Transverse colon (tissue), 4 donors: Measurements from ENCODE around the gene GCN1. TPM values are rescaled to one million over a fixed set of nuclear protein-coding genes. Genes with fewer than 3 reads are reported as not detected.

ENCODE experiments used
- DNase-seq: peaks from one replicate; pipeline ENCODE4 v3.0.0-alpha.2; 2019
- H3K27ac ChIP-seq, 4 donors: fragments of 200-600 bp; sonication (generic); 2 replicates each; pipeline ENCODE4 v1.5.1; 2016 to 2018; ENCODE audit warnings: inconsistent platforms in 4 of 4
- H3K27me3 ChIP-seq: fragments of 200-600 bp; sonication (generic); 2 replicates; pipeline ENCODE4 v1.5.1; 2017; ENCODE audit warnings: inconsistent platforms
- H3K36me3 ChIP-seq, 4 donors: fragments of 200-600 bp; sonication (generic); 2 replicates each; pipeline ENCODE4 v1.5.1; 2017 to 2019; ENCODE audit warnings: inconsistent platforms in 4 of 4
- H3K4me1 ChIP-seq, 4 donors: fragments of 200-600 bp; sonication (generic); 2 replicates each; pipeline ENCODE4 v1.5.1; 2017 to 2020; ENCODE audit warnings: inconsistent platforms in 4 of 4
- H3K4me3 ChIP-seq, 4 donors: fragments of 200-600 bp; sonication (generic); 1 replicate in 1 of 4; 2 replicates in 3 of 4; pipeline versions ENCODE4 v1.5.1 to v1.6.1; 2017 to 2019; ENCODE audit warnings: inconsistent platforms in 4 of 4
- H3K9me3 ChIP-seq, 2 donors: fragments of 200-600 bp; sonication (generic); 2 replicates each; pipeline ENCODE4 v1.5.1; 2017 to 2019; ENCODE audit warnings: inconsistent platforms in 2 of 2
- CTCF ChIP-seq, 5 experiments: fragments of 200-600 bp in 3 of 5; fragments of 450-650 bp in 2 of 5; sonication (generic) in 3 of 5; IDR thresholded peaks; 1 replicate in 2 of 5; 2 replicates in 3 of 5; pipeline ENCODE4 v1.5.1; 2016 to 2017; ENCODE audit warnings: antibody characterized with exemption in 5 of 5, inconsistent platforms in 3 of 5, mild to moderate bottlenecking in 2 of 5, moderate library complexity in 1 of 5
- EP300 ChIP-seq: sonication (generic); formaldehyde crosslinking; IDR thresholded peaks from one replicate; pipeline ENCODE4 v1.6.1; 2017; ENCODE audit warnings: antibody characterized with exemption, low read depth
- POLR2A ChIP-seq: fragments of 450-650 bp; IDR thresholded peaks from one replicate; pipeline ENCODE4 v1.6.1; 2016; ENCODE audit warnings: antibody characterized with exemption, mild to moderate bottlenecking, moderate library complexity
- POLR2AphosphoS5 ChIP-seq, 3 donors: sonication (generic); formaldehyde crosslinking; IDR thresholded peaks; one replicate each; pipeline ENCODE4 v1.6.1; 2016; ENCODE audit warnings: antibody characterized with exemption in 3 of 3
- WGBS, 2 donors: methylation state at CpG; one replicate each; pipeline ENCODE4 v1.1.5; 2018; ENCODE audit warnings: low coverage in 1 of 2; 5-methylcytosine and 5-hydroxymethylcytosine counted together
- in situ Hi-C, 4 donors: fragments of 200-750 bp; cut with MboI; loops; one replicate each; pipeline versions ENCODE4 v1.15.0 to v1.15.1; 2017; ENCODE audit warnings: low sequenced_read_pairs in 3 of 4, low pct_ligation_motif_present in 1 of 4, low pct_unique_long_range_greater_than_20kb in 1 of 4
- intact Hi-C: fragments of 100-400 bp; cut with DNase I; formaldehyde crosslinking; loops from one replicate; pipeline ENCODE4 v1.15.1; 2023; ENCODE audit warnings: low total_unique reads
- total RNA-seq, 4 donors: library from RNA; depleted of rRNA; stranded (reverse); fragments of >200 nt; gene quantifications; one replicate each; pipeline ENCODE4 v1.1.0, GENCODE V29; 2016

The GCN1 gene
- total RNA-seq, 4 donors from 2014 or later, result 70.0 to 141 (median 107) TPM

DNA sequence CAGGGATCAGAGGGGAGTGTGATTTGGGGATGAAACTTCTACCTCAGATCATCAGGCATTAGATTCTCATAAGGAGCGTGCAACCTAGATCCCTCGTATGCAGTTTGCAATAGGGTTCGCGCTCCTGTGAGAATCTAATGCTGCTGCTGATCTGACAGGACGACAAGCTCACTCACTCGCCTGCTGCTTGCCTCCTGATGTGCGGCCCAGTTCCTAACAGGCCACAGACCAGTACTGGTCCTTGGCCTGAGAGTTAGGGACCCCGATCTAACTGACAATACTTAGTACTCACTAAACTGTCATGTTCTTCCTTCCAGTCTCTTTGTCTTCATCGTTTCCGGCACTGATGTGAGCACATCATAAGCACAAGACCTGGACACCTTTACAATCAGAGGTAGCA, 11.7 kb upstream of the GCN1 start:
- WGBS, 2 donors, result 98 to 100% methylated on average over 3 to 10 of the region's 10 CpGs
- no peak overlapping the region for H3K27ac ChIP-seq
- no peaks in the 10 kb centered on the region for H3K9me3 ChIP-seq
- no peak for DNase-seq
- no peaks in the 10 kb centered on the region for H3K36me3 ChIP-seq
- intact Hi-C loops, result no loop called here
- peaks cover 0 to 11% (median 5%) of the 10 kb centered on the region in 4 donors for H3K4me1 ChIP-seq
- H3K27me3 ChIP-seq, result no peaks in the 10 kb centered on the region
- in situ Hi-C loops, result no loop called here
- no peak overlapping the region for H3K4me3 ChIP-seq
- TF ChIP-seq CTCF (IDR thresholded peaks at IDR 0.05), result no peak
- TF ChIP-seq POLR2AphosphoS5 (IDR thresholded peaks at IDR 0.05), result no peak
- no peak for TF ChIP-seq POLR2A
- no peak for TF ChIP-seq EP300

DNA sequence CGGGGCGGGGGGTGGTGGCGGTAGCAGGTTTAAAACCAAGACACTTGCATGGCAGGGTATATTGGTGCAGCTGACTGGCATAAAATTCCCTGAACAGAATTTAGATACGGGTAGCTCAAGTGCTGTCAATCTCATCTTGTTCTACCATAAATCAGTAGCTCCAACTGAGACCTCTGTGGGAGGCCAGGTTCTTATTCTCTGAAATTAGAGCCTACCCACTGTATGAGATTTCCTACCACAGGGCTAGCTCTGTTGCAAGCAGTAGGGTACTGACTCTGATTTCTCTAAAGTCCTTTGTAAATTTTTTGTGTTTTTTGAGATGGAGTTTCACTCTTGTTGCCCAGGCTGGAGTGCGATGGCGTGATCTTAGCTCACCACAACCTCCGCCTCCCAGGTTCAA, 9.7 kb upstream of the GCN1 start:
- TF ChIP-seq POLR2A (no peak), EP300 (no peak), CTCF (IDR thresholded peaks at IDR 0.05) (no peak), POLR2AphosphoS5 (IDR thresholded peaks at IDR 0.05) (no peak)
- no peaks in the 10 kb centered on the region for H3K9me3 ChIP-seq
- H3K4me1 ChIP-seq, result peaks cover 9 to 16% (median 12%) of the 10 kb centered on the region in 4 donors
- no peaks in the 10 kb centered on the region for H3K27me3 ChIP-seq
- 84 to 90% methylated on average over 4 to 7 of the region's 7 CpGs for WGBS, 2 donors
- DNase-seq, result no peak
- in situ Hi-C loops, result no loop called here
- H3K27ac ChIP-seq, result no peak overlapping the region
- H3K4me3 ChIP-seq, result no peak overlapping the region
- intact Hi-C loops, result no loop called here
- H3K36me3 ChIP-seq, result peaks cover 0 to 2% (median 0%) of the 10 kb centered on the region in 4 donors

- TF ChIP-seq CTCF (IDR thresholded peaks at IDR 0.05) (no peak), EP300 (no peak), POLR2AphosphoS5 (IDR thresholded peaks at IDR 0.05) (no peak), POLR2A (no peak)
- no peaks in the 10 kb centered on the region for H3K27me3 ChIP-seq
- peaks cover 12 to 39% (median 24%) of the 10 kb centered on the region in 4 donors for H3K4me1 ChIP-seq
- in situ Hi-C loops, result no loop called here
- no peak for DNase-seq
- WGBS, 2 donors, result 0 to 1% methylated on average over 2 to 16 of the region's 16 CpGs
- H3K27ac ChIP-seq, result peak overlapping the region; percentile 90 to 96 (median 93)
- peaks cover 0 to 32% (median 12%) of the 10 kb centered on the region in 4 donors for H3K36me3 ChIP-seq
- peak overlapping the region; percentile 72 to 99 (median 96) for H3K4me3 ChIP-seq
- no peaks in the 10 kb centered on the region for H3K9me3 ChIP-seq
- intact Hi-C loops, result no loop called here
These were observed 5.9 kb upstream of the GCN1 start for GRCh38 chr12:120200364-120200800.

DNA sequence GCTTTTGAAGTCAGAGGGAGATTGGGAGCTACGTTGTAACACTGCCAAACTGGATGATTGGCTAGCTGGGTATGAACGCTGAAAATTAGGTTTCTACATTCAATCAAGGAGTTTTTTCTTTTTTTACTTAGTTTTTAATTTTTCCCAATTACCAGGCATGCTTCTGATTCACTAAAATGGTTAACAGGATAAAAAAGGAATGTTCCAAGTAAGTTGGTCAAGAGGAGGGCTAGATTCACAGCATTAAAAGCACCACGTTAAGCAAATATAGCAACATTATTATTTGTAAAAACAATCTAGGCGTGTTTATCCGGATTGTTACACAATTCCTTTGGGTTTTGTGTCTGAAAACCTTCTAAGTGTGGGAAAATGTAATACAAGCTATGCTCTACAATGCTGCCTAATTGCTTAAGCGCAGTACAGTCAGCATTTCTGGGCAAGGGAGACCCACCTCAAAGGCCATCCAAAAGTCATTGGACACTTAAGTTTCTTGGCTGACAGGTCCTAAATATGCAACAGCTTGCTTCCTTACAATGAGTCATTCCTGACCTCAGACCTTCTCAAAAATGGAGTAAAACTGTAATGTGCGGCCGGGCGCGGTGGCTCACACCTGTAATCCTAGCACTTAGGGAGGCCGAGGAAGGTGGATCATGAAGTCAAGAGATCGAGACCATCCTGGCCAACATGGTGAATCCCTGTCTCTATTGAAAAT, 5.2 kb upstream of the GCN1 start:
- Histone ChIP-seq H3K36me3 (peaks cover 0 to 32% (median 12%) of the 10 kb centered on the region in 4 donors), H3K4me1 (peaks cover 18 to 45% (median 30%) of the 10 kb centered on the region in 4 donors), H3K27ac (peak overlapping the region; percentile 90 to 96 (median 93)), H3K4me3 (peak overlapping the region; percentile 72 to 99 (median 96)), H3K9me3 (no peaks in the 10 kb centered on the region), H3K27me3 (no peaks in the 10 kb centered on the region)
- TF ChIP-seq POLR2AphosphoS5 (IDR thresholded peaks at IDR 0.05), result peak; percentile 41 to 76 (median 72)
- no peak for TF ChIP-seq CTCF (IDR thresholded peaks at IDR 0.05)
- TF ChIP-seq EP300, result no peak
- TF ChIP-seq POLR2A, result no peak
- no peak for DNase-seq
- intact Hi-C loops, result no loop called here
- 10 to 15% methylated on average over 6 to 12 of the region's 12 CpGs for WGBS, 2 donors
- in situ Hi-C loops, result no loop called here
